Left kidney (tissue), 8 donors: ENCODE measurements around the gene RBKS. TPM values are rescaled to one million over a fixed set of nuclear protein-coding genes. Genes with fewer than 3 reads are reported as not detected.

Experiments
- DNase-seq: peaks from one replicate; pipeline ENCODE4 v3.0.0-alpha.2; 2013
- long read RNA-seq, 8 donors: transcript quantifications; one replicate each; lab custom pipeline, GENCODE V29; 2026
- polyA plus RNA-seq: library from polyadenylated mRNA; unstranded; fragments of 120-200 nt; gene quantifications from one replicate; pipeline ENCODE4 v1.2.1, GENCODE V29; 2013; ENCODE audit not compliant: insufficient read length

Gene RBKS
- polyA plus RNA-seq = 6.7 TPM
- long read RNA-seq, donor 1, transcript RBKS-201 (8 exons, 1,973 nt) = major isoform, 6 of 6 reads
- long read RNA-seq, donor 1, partial matches to known transcripts = 0 of 6 reads
- long read RNA-seq, donor 1, other reads (novel, unspliced or antisense) = 0 of 6 reads
- long read RNA-seq, donor 2, partial matches to known transcripts = 0 of 4 reads
- long read RNA-seq, donor 2, other reads (novel, unspliced or antisense) = 0 of 4 reads
- long read RNA-seq, donor 3, transcript RBKS-201 (8 exons, 1,973 nt) = major isoform, 6 of 12 reads
- long read RNA-seq, donor 3, partial matches to known transcripts = 6 of 12 reads
- long read RNA-seq, donor 3, other reads (novel, unspliced or antisense) = 0 of 12 reads
- long read RNA-seq, donor 4, partial matches to known transcripts = 0 of 1 reads
- long read RNA-seq, donor 4, other reads (novel, unspliced or antisense) = 0 of 1 reads
- long read RNA-seq, donor 5, transcript RBKS-201 (8 exons, 1,973 nt) = major isoform, 7 of 18 reads
- long read RNA-seq, donor 5, partial matches to known transcripts = 11 of 18 reads
- long read RNA-seq, donor 5, other reads (novel, unspliced or antisense) = 0 of 18 reads
- long read RNA-seq, donor 6, transcript RBKS-201 (8 exons, 1,973 nt) = major isoform, 7 of 14 reads
- long read RNA-seq, donor 6, partial matches to known transcripts = 7 of 14 reads
- long read RNA-seq, donor 6, other reads (novel, unspliced or antisense) = 0 of 14 reads
- long read RNA-seq, donor 7, transcript RBKS-201 (8 exons, 1,973 nt) = major isoform, 9 of 15 reads
- long read RNA-seq, donor 7, partial matches to known transcripts = 6 of 15 reads
- long read RNA-seq, donor 7, other reads (novel, unspliced or antisense) = 0 of 15 reads
- long read RNA-seq, donor 8, transcript RBKS-201 (8 exons, 1,973 nt) = major isoform, 5 of 5 reads
- long read RNA-seq, donor 8, partial matches to known transcripts = 0 of 5 reads
- long read RNA-seq, donor 8, other reads (novel, unspliced or antisense) = 0 of 5 reads

- peak; percentile 84 for DNase-seq
These were observed at the start of gene RBKS, which contains the start of gene BABAM2 for GRCh38 chr2:27890146-27890923. Gene RBKS, minus strand, starts transcription at chr2:27890387. Its CDS starts 42 bp downstream, at chr2:27890345. Gene BABAM2, plus strand, starts transcription at chr2:27890729. Its CDS starts 3,828 bp downstream, at chr2:27894557.

DNA sequence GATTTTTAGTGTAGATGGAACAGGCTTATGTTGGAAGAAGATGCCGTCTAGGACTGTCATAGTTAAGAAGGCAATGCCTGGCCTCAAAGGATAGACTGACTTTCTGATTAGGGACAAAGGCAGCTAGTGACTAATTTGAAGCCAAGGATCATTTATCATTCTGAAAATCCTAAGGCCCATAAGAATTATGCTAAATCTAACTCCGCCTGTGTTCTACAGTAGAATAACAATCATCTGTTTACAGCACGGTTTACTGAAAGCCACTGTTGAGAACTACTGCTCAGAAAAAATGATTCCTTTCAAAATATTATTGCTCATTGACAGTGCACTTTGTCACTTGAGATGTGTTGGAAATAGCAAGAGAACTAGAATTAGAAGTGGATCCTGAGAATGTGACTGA, 44.8 kb upstream of the RBKS start:
- DNase-seq = no peak

GRCh38 chr2:27932396-27932795, 42.2 kb upstream of the RBKS start:
- no peak for DNase-seq

DNA sequence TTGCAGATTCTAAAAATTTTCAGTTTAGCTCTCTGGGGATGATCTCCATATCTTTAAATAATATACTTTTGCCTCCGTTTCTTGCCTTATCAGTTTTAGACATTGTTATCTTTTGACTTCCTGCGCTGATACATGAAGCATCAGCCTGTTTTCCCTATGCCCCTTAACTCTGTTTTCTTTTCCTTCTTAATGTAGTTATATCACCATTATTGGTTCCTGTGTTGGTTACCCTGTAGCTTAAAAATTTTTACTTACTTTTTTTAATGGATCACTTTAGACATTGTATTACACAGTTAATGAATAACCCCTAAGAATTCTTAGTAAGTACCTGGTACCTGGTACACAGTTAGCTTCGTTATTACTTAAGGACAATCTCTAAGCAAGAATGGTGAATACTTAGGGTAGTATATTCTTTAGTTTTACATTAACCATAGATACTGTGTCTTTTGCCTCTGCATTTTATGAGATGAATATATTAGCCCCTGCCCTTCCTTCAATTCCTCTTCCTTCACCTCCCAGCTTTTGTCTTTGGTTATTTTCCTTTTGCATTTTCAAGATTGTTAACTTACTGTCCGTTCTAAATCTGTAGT, 41.3 kb upstream of the RBKS start:
- DNase-seq = no peak

DNA sequence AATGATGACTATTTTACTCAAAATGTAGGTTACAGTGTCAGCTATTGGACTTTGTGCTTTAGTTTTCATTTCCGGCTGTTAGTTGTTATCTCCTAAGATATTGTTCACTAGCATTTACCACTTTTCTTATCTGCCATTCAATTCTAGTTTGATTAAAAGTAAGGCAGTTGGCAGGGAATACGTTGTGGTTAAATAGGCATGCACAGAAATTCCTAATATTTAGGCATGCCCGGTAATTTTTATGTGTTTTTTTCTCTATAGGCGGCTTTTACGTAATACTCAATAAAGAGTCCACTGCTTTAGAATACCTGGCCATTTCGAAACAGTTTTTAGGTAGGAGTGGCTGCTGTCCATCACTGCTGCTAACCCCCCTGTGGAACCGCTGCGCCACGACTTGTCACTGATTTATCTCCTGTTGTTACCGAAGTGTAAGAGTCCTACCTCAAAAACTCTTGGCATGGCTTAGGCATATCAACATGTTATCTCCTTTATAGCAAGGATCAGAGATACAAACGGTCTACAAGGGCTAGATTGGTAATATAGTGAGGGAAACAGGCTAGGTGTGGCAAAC, 39.8 kb upstream of the RBKS start:
- no peak for DNase-seq

GRCh38 chr2:27925766-27926472, 35.7 kb upstream of the RBKS start:
- DNase-seq = no peak

DNA sequence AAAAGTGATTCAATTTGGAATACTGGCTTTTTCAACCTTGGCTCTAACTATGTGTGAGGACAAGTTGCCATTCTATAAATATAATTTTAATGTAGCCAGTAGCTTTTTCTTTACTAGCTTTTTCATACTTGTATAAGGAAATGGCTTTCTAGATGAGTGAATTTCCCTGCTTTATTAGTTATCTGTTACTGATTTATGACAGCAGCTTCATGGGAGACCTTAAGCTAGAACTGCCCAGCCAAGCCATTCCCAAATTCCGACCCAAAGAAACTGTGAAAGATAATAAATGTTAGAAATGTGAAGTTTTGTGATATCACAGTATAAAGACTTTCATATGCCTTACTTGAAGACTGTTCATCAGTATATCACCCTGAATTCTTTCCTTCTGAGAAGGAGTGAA, 32.7 kb upstream of the RBKS start:
- no peak for DNase-seq

- no peak for DNase-seq
These were observed 31.8 kb upstream of the RBKS start for GRCh38 chr2:27921880-27922547.

GRCh38 chr2:27921424-27921823, 31.2 kb upstream of the RBKS start:
- no peak for DNase-seq

DNA sequence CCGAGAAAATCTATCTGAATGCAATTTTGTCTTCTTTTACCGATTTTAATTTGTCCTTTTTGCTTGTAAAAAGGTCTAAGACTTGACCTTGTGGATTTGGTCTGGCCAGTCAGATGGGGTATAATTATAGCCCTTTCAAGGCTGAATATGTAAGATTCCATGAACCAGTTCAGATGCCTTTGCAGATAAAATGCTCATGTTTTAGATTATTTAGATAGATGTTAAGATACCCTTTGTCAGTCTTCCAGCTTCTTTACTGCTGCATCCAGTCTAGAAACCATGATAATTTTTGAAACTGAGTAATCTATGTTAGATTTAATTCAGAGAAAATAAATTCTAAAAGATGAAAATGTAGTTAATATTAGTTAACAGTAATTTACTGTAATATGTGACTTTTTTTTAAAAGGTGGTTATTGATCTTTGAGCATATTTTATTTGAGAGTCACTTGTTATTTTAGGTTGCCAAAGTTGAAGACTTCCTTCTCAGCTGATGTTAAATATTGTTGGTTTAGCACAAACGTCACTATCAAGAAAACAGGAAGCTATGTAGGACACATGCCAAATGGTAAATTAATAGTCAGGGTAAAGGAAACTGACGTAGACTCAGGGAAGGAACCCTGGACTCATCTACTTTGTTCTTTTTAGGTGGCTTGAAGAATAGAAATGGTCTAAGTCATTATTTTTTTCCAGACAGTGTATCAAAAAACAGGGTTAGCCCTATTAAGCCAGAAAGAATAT, 30.1 kb upstream of the RBKS start:
- DNase-seq = peak; percentile 29

DNA sequence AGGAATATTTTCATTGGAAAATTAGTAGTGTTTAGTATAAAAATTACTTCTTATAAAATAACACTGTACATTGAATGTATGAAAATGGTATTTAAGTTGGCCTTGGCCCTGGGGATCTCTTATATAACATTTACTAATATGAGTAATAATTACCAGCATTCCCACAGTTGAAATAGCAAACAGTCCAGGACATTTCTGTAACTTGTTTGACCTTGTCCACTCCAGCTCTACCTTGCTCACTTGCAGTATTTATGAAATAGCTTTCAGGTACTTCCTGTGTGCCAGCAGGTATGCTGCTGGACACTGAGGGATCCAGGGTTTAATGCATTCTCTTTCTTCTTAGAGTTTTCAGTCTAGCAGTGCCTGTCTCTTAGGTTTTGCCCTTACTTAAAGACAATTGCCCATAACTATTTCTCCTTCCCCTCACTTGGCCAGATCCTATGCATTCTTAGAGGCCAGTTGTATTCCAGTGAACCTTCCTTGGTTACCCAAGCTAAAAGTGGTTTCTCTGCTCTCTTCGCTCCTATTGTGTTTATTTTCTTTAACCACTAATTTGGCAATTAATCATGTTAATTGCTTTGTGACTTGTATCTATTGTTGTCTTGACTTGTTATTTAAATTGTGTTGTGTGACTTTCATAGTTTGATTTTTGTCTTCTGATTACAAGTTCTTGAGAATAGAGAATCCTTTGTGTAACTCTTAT, 26.3 kb upstream of the RBKS start:
- no peak for DNase-seq

DNA sequence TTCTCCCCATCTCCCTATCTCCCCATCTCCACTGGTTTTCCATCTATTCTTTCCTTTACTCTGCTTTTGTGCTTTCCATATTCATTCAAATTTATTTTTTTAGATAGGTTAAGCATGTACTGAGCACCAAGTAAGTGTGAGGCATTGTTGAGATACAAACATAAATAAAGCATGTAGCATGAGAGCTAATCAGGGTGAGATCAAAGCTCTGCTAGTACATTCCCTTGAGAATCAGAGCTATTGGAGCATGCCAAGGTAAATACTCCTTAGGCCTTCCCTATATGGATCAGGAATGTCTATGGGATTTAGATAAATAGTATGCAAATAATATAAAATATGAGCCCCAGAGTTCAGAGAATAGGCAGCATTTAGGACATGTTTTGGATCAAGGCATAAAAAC, 25.7 kb upstream of the RBKS start:
- DNase-seq = no peak

DNA sequence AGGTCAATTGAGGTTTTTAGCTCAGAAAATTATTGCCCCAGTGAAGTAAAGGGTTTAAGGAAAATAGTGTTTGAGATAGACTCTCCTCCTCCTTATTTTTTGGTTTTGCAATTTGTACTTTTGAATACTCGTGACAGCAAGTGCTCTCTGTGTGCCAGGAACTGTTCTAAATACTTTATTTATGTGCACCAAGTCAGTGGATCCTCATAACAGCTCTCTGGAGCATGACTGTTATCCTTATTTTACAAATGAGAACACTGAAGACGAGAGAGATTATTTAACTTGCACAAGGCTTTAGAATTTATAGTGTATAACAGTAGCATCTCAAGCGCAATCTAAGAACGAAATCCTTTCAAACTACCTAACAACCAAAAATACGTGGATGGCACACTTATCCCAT, 25.0 kb upstream of the RBKS start:
- DNase-seq = no peak

GRCh38 chr2:27914805-27915175, 24.6 kb upstream of the RBKS start:
- DNase-seq = no peak

- no peak for DNase-seq
These were observed 24.0 kb upstream of the RBKS start for GRCh38 chr2:27914041-27914804.

GRCh38 chr2:27912512-27912911, 22.3 kb upstream of the RBKS start:
- no peak for DNase-seq

- DNase-seq = no peak
These were observed 21.4 kb upstream of the RBKS start for GRCh38 chr2:27911458-27912210.
